Mucosa of descending colon (tissue), 3 donors: ENCODE data around the gene N4BP2L1. TPM values are rescaled to one million over a fixed set of nuclear protein-coding genes. Genes with fewer than 3 reads are reported as not detected.

Experiments used
- ATAC-seq: fragments of 200-7000 bp; cut with Tn5 transposase; one replicate; pipeline ENCODE4 v1.9.1; 2020; ENCODE audit warnings: mild to moderate bottlenecking, moderate library complexity
- DNase-seq, 3 donors: peaks; one replicate each; pipeline ENCODE4 v3.0.0-alpha.2; 2020
- H3K36me3 ChIP-seq: fragments of 200-600 bp; one replicate; pipeline ENCODE4 v1.8.0; 2021; ENCODE audit warnings: low read depth, mild to moderate bottlenecking
- H3K4me1 ChIP-seq: fragments of 200-600 bp; one replicate; pipeline ENCODE4 v1.8.0; 2021; ENCODE audit warnings: low read depth, mild to moderate bottlenecking
- H3K4me3 ChIP-seq: fragments of 200-600 bp; one replicate; pipeline ENCODE4 v1.8.0; 2021; ENCODE audit warnings: mild to moderate bottlenecking
- H3K9me3 ChIP-seq: fragments of 200-600 bp; one replicate; pipeline ENCODE4 v1.8.0; 2021; ENCODE audit warnings: mild to moderate bottlenecking
- CTCF ChIP-seq: fragments of 200-600 bp; IDR thresholded peaks from one replicate; pipeline ENCODE4 v1.8.0; 2022; ENCODE audit warnings: antibody characterized with exemption, mild to moderate bottlenecking
- intact Hi-C, 2 donors: fragments of 100-400 bp; cut with DNase I in 1 of 2; cut with micrococcal nuclease in 1 of 2; formaldehyde crosslinking; loops; one replicate each; pipeline versions ENCODE4 v1.11.0 to v1.11.1; 2022; cut with DNase I, micrococcal nuclease
- total RNA-seq, 3 donors: library from RNA; stranded (reverse); fragmentation: NEBNext Ultra II Directional in 2 of 3; extraction: Animal tissue kit (Norgen Biotek cat#: 25700) in 2 of 3; gene quantifications; one replicate each; pipeline versions ENCODE4 v1.2.1 to v1.2.4, GENCODE V29; 2021 to 2023
- donor health status: DM: no; HTN: no; CAD: no; lungs with moderate emphysema.
- donor health status: DM: no; HTN: no; CAD: no.
- donor health status: DM: no; HTN: yes; CAD: no.

The N4BP2L1 gene
- total RNA-seq, 3 donors from 2014 or later, result 8.5 to 14.1 (median 11.6) TPM

DNA sequence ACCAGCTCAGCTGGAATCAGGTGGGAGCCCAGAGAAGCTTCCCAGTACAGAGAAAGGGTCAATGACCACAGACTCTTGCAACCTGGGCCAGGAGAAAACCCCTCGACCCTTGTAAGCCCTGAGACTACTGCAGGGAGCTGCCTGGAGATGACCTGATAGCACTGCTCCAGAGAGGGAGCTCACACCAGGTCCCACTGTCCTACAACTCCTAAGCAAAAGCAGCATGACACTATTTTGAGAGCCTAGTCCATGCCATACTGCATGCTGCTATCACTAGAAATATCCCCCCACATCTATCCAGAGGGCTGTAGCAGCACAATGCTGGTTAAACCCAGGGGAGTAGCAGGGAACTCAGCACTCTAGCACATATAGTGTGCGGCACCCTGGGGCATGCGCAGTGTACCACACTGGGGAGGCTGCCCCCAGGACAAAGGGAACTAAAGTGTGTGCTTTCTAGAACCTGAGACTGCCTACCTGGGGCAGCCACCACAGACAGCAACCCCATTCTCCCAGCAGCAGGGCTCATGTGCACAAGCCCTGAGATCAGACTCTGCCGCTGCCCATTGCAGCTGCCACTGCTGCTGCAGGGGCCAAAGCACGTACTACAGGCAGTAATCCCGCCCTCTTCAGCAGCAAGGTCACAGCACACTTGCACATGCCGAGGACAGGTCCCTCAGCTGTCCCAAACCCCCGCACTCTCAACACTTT is 27.1 kb upstream of the N4BP2L1 start:
- no peak for TF ChIP-seq CTCF
- DNase-seq (no peak), ATAC-seq (no peak)
- H3K4me3 ChIP-seq, result no peak overlapping the region
- intact Hi-C loops, result no loop called here
- peaks cover 19% of the 10 kb centered on the region for H3K9me3 ChIP-seq
- H3K36me3 ChIP-seq, result no peaks in the 10 kb centered on the region
- H3K4me1 ChIP-seq, result no peaks in the 10 kb centered on the region

GRCh38 chr13:32453981-32454380 is 26.1 kb upstream of the N4BP2L1 start:
- TF ChIP-seq CTCF, result no peak
- no peaks in the 10 kb centered on the region for H3K36me3 ChIP-seq
- intact Hi-C loops, result no loop called here
- peaks cover 19% of the 10 kb centered on the region for H3K9me3 ChIP-seq
- H3K4me3 ChIP-seq, result no peak overlapping the region
- no peak for ATAC-seq
- DNase-seq, result no peak
- H3K4me1 ChIP-seq, result no peaks in the 10 kb centered on the region

GRCh38 chr13:32448972-32449371 is 21.0 kb upstream of the N4BP2L1 start:
- Histone ChIP-seq H3K36me3 (no peaks in the 10 kb centered on the region), H3K4me3 (no peak overlapping the region), H3K4me1 (no peaks in the 10 kb centered on the region), H3K9me3 (no peaks in the 10 kb centered on the region)
- intact Hi-C loops, result no loop called here
- TF ChIP-seq CTCF, result no peak
- DNase-seq (no peak), ATAC-seq (no peak)

DNA sequence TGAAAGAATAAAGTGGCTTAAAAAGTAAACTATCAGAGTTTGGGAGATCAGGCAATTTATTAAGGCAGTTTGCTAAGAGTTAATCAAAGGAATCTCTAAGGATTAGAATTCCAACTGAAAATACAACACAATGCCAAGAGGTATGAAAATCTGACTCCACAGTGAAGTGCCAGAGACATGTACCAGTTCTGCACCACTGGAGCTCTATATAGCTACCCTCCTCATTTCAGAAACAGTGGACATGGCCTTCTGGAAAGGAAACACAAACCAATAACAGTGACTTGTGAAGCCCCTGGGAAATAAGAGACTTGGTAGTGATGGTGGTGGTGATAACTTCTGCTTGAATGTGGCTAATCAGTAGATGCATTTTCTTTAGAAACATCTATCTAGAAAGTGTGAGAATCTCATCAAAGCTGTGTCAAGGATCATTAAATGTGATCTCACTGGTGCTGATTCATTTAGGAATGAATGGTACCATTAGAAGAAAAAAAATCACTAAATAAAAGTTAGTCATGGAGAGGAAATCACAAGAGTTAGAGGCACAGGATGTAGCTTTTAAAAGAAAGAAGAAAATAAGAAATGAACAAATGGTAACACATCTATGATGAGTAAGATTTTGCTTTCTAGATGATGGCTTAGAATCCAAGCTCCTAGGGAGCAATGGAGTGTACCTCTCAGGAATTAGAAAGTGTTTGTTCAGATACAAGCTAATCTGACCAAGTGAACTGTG is 20.1 kb upstream of the N4BP2L1 start:
- intact Hi-C loops, result no loop called here
- TF ChIP-seq CTCF, result no peak
- DNase-seq (no peak), ATAC-seq (no peak)
- no peaks in the 10 kb centered on the region for H3K36me3 ChIP-seq
- H3K4me1 ChIP-seq, result no peaks in the 10 kb centered on the region
- no peak overlapping the region for H3K4me3 ChIP-seq
- no peaks in the 10 kb centered on the region for H3K9me3 ChIP-seq

GRCh38 chr13:32446773-32447465 is 19.0 kb upstream of the N4BP2L1 start:
- intact Hi-C loops, result no loop called here
- no peak for TF ChIP-seq CTCF
- DNase-seq (no peak), ATAC-seq (no peak)
- H3K4me3 ChIP-seq, result no peak overlapping the region
- no peaks in the 10 kb centered on the region for H3K9me3 ChIP-seq
- H3K36me3 ChIP-seq, result no peaks in the 10 kb centered on the region
- no peaks in the 10 kb centered on the region for H3K4me1 ChIP-seq
